Endothelial cell of hepatic sinusoid (primary cell): ENCODE data around the gene NCK1.
"Not testable (repeated sequence)": the region's sequence is repeated elsewhere in the genome, so short reads cannot be mapped to it uniquely, and the experiment has no call there.

Experiments
- in situ Hi-C: cut with HindIII; loops from 2 replicates; pipeline ENCODE4 v1.10.0; 2017; ENCODE audit warnings: low sequenced_read_pairs

NCK1 gene

GRCh38 chr3:136942803-136943202 lies 80.8 kb downstream of the NCK1 start:
- in situ Hi-C loops, result no loop called here

- in situ Hi-C loops, result no loop called here
These were observed 81.4 kb downstream of the NCK1 start for GRCh38 chr3:136943436-136943835.

GRCh38 chr3:136946978-136947377 lies 85.0 kb downstream of the NCK1 start:
- in situ Hi-C loops, result no loop called here

- in situ Hi-C loops, result no loop called here
These were observed 85.5 kb downstream of the NCK1 start for GRCh38 chr3:136947477-136947876.

GRCh38 chr3:136949146-136949545 lies 87.1 kb downstream of the NCK1 start:
- in situ Hi-C loops, result no loop called here

GRCh38 chr3:136949708-136950107 lies 87.7 kb downstream of the NCK1 start:
- in situ Hi-C loops, result no loop called here

GRCh38 chr3:136950623-136951022 lies 88.6 kb downstream of the NCK1 start:
- in situ Hi-C loops, result no loop called here

- in situ Hi-C loops, result no loop called here
These were observed 90.3 kb downstream of the NCK1 start for GRCh38 chr3:136952292-136952691.

GRCh38 chr3:136954251-136954650 lies 92.2 kb downstream of the NCK1 start:
- in situ Hi-C loops, result no loop called here

GRCh38 chr3:136954980-136955780 lies 93.2 kb downstream of the NCK1 start:
- in situ Hi-C loops, result loop anchor here (5.0 kb wide), 1 partner anchor 37 kb away; no protein-coding TSS in a partner anchor

- in situ Hi-C loops, result loop anchor here (5.0 kb wide), 1 partner anchor 36 kb away; no protein-coding TSS in a partner anchor
These were observed 93.8 kb downstream of the NCK1 start for GRCh38 chr3:136955813-136956212.

- in situ Hi-C loops, result loop anchor here (5.0 kb wide), 1 partner anchor 35 kb away; no protein-coding TSS in a partner anchor
These were observed 95.0 kb downstream of the NCK1 start for GRCh38 chr3:136956971-136957370.

- in situ Hi-C loops, result loop anchor here (5.0 kb wide), 1 partner anchor 34 kb away; no protein-coding TSS in a partner anchor
These were observed 95.8 kb downstream of the NCK1 start, which contains the start of gene IL20RB for GRCh38 chr3:136957751-136958288. Gene IL20RB, plus strand, starts transcription at chr3:136957983. Its CDS starts 131 bp downstream, at chr3:136958114.

- in situ Hi-C loops, result loop anchor here (5.0 kb wide), 1 partner anchor 33 kb away; no protein-coding TSS in a partner anchor
These were observed 96.9 kb downstream of the NCK1 start for GRCh38 chr3:136958939-136959338.

GRCh38 chr3:136959599-136959998 lies 97.6 kb downstream of the NCK1 start:
- in situ Hi-C loops, result loop anchor here (5.0 kb wide), 1 partner anchor 33 kb away; no protein-coding TSS in a partner anchor

GRCh38 chr3:136960838-136961836 lies 99.1 kb downstream of the NCK1 start:
- in situ Hi-C loops, result no loop called here

GRCh38 chr3:136962927-136963326 lies 100.9 kb downstream of the NCK1 start:
- in situ Hi-C loops, result no loop called here

- in situ Hi-C loops, result not testable (repeated sequence)
These were observed 107.5 kb downstream of the NCK1 start for GRCh38 chr3:136969539-136969938.

GRCh38 chr3:136973352-136973751 lies 111.3 kb downstream of the NCK1 start:
- in situ Hi-C loops, result no loop called here

- in situ Hi-C loops, result loop anchor here (5.0 kb wide), 1 partner anchor 62 kb away; no protein-coding TSS in a partner anchor
These were observed 112.7 kb downstream of the NCK1 start for GRCh38 chr3:136974670-136975069.

GRCh38 chr3:136979204-136979603 lies 117.2 kb downstream of the NCK1 start:
- in situ Hi-C loops, result loop anchor here (5.0 kb wide), 1 partner anchor 67 kb away; no protein-coding TSS in a partner anchor
